Transverse colon (tissue), 4 donors: ENCODE results near the gene ABL1. TPM values are rescaled to one million over a fixed set of nuclear protein-coding genes. Genes with fewer than 3 reads are reported as not detected.
"Not testable (repeated sequence)": the region's sequence is repeated elsewhere in the genome, so short reads cannot be mapped to it uniquely, and the experiment has no call there.

ENCODE experiments used
- DNase-seq: peaks from one replicate; pipeline ENCODE4 v3.0.0-alpha.2; 2019
- H3K27ac ChIP-seq, 4 donors: fragments of 200-600 bp; sonication (generic); 2 replicates each; pipeline ENCODE4 v1.5.1; 2016 to 2018; ENCODE audit warnings: inconsistent platforms in 4 of 4
- H3K27me3 ChIP-seq: fragments of 200-600 bp; sonication (generic); 2 replicates; pipeline ENCODE4 v1.5.1; 2017; ENCODE audit warnings: inconsistent platforms
- H3K36me3 ChIP-seq, 4 donors: fragments of 200-600 bp; sonication (generic); 2 replicates each; pipeline ENCODE4 v1.5.1; 2017 to 2019; ENCODE audit warnings: inconsistent platforms in 4 of 4
- H3K4me1 ChIP-seq, 4 donors: fragments of 200-600 bp; sonication (generic); 2 replicates each; pipeline ENCODE4 v1.5.1; 2017 to 2020; ENCODE audit warnings: inconsistent platforms in 4 of 4
- H3K4me3 ChIP-seq, 4 donors: fragments of 200-600 bp; sonication (generic); 1 replicate in 1 of 4; 2 replicates in 3 of 4; pipeline versions ENCODE4 v1.5.1 to v1.6.1; 2017 to 2019; ENCODE audit warnings: inconsistent platforms in 4 of 4
- H3K9me3 ChIP-seq, 2 donors: fragments of 200-600 bp; sonication (generic); 2 replicates each; pipeline ENCODE4 v1.5.1; 2017 to 2019; ENCODE audit warnings: inconsistent platforms in 2 of 2
- CTCF ChIP-seq, 5 experiments: fragments of 200-600 bp in 3 of 5; fragments of 450-650 bp in 2 of 5; sonication (generic) in 3 of 5; IDR thresholded peaks; 1 replicate in 2 of 5; 2 replicates in 3 of 5; pipeline ENCODE4 v1.5.1; 2016 to 2017; ENCODE audit warnings: antibody characterized with exemption in 5 of 5, inconsistent platforms in 3 of 5, mild to moderate bottlenecking in 2 of 5, moderate library complexity in 1 of 5
- EP300 ChIP-seq: sonication (generic); formaldehyde crosslinking; IDR thresholded peaks from one replicate; pipeline ENCODE4 v1.6.1; 2017; ENCODE audit warnings: antibody characterized with exemption, low read depth
- POLR2A ChIP-seq: fragments of 450-650 bp; IDR thresholded peaks from one replicate; pipeline ENCODE4 v1.6.1; 2016; ENCODE audit warnings: antibody characterized with exemption, mild to moderate bottlenecking, moderate library complexity
- POLR2AphosphoS5 ChIP-seq, 3 donors: sonication (generic); formaldehyde crosslinking; IDR thresholded peaks; one replicate each; pipeline ENCODE4 v1.6.1; 2016; ENCODE audit warnings: antibody characterized with exemption in 3 of 3
- WGBS, 2 donors: methylation state at CpG; one replicate each; pipeline ENCODE4 v1.1.5; 2018; ENCODE audit warnings: low coverage in 1 of 2; 5-methylcytosine and 5-hydroxymethylcytosine counted together
- in situ Hi-C, 4 donors: fragments of 200-750 bp; cut with MboI; loops; one replicate each; pipeline versions ENCODE4 v1.15.0 to v1.15.1; 2017; ENCODE audit warnings: low sequenced_read_pairs in 3 of 4, low pct_ligation_motif_present in 1 of 4, low pct_unique_long_range_greater_than_20kb in 1 of 4
- intact Hi-C: fragments of 100-400 bp; cut with DNase I; formaldehyde crosslinking; loops from one replicate; pipeline ENCODE4 v1.15.1; 2023; ENCODE audit warnings: low total_unique reads
- total RNA-seq, 4 donors: library from RNA; depleted of rRNA; stranded (reverse); fragments of >200 nt; gene quantifications; one replicate each; pipeline ENCODE4 v1.1.0, GENCODE V29; 2016

The ABL1 gene
- total RNA-seq, 4 donors from 2014 or later = 66.9 to 97.1 (median 81.8) TPM

- no peak for DNase-seq
- WGBS, 2 donors = 38 to 43% methylated on average over 7 of the region's 7 CpGs
- H3K36me3 ChIP-seq = no peaks in the 10 kb centered on the region
- H3K4me3 ChIP-seq = peak overlapping the region in 1 of 4 donors; percentile 9
- H3K4me1 ChIP-seq = peaks cover 19 to 94% (median 64%) of the 10 kb centered on the region in 4 donors
- no peaks in the 10 kb centered on the region for H3K9me3 ChIP-seq
- intact Hi-C loops (loop anchor here (5.0 kb wide), 1 partner anchor 64 kb away; no protein-coding TSS in a partner anchor), in situ Hi-C loops (no loop called here)
- H3K27me3 ChIP-seq = no peaks in the 10 kb centered on the region
- no peak for TF ChIP-seq EP300
- H3K27ac ChIP-seq = peak overlapping the region; percentile 94 to 99 (median 97)
These were observed 10.9 kb downstream of the ABL1 start for GRCh38 chr9:130845901-130846481.

DNA sequence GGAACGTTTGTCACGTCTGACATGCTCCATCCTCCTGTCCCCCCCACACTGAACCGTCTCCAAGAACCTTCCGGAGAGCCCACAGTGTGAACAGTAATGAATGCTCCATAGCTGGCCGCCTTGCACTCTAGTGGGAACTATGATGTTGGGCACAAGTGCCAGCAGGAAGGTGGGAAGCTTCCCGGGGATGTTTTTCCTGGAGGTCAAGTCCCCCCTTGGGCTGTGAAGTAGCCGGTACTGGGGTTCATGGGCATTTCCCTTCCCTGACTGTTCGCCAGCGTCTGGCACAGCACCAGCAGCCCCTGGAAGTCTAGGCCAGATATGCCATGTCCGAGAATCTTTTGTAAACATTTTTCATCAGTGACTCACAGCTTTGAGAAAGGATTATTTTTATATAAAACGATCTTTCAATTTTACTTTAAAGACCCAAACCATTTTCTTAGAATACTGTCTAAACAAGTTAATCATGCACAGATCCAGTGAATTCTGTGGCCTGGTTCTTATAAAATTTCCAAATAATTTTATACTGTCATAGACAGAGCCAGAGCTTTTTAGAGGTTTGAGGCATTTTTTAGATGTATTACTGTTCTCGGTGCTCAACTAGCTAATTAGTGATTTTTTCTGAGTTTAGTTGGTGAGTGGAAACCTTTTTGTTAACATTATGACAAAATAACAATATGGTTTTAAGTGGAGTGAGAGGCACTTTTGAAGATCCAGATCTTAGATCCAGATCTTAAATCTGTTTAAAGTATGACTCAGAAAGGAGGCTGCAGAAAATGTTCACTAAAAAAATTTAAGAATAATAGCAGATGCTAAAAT lies 11.6 kb downstream of the ABL1 start:
- WGBS, 2 donors = 45 to 54% methylated on average over 3 to 12 of the region's 12 CpGs

DNA sequence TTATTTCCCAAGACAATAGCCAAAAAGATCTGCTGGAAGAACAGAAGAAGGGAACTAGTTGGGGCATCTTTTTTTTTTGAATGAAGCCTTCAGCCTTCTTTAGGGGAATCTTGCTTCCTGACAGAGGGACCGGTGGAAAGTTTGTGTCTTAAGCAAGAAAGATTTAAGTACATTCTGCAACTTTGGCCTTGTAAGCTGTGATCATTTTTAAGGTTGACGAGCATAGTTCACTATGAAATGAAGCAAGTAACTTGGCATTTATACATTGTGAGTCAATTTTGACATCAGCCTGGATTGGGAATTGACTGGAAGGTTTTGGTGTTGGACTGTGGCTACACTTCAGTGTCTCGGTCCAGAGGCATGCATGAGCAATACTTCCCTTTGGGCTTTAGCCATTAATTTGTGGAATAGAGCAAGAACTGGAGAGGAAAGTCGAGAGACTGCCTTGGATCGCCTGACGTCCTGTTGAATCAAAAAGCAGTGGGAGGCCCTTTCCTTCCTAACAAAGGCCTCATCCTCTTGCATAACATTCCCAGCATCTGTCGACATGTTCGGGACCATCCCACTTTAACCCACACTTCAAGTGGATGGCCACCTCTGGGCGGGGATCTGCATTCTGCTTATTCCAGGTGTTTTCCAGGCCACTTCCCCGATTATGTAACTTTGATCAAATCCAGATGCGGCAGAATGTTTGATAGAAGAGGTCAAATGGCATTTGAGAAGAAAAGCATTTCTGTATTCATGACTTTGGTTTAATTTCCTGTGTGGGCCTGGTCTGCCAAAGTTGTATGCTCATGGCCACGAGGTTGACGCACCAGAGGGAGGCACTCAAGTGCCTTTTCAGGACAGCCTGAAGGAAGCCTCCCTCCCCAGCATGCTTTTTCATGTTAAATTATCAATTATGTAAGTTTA lies 12.5 kb downstream of the ABL1 start:
- no peak overlapping the region for H3K4me3 ChIP-seq
- intact Hi-C loops (loop anchor here (5.0 kb wide), 1 partner anchor 65 kb away; no protein-coding TSS in a partner anchor), in situ Hi-C loops (no loop called here)
- no peaks in the 10 kb centered on the region for H3K36me3 ChIP-seq
- 58 to 67% methylated on average over 5 to 13 of the region's 13 CpGs for WGBS, 2 donors
- DNase-seq = peak; percentile 59
- H3K9me3 ChIP-seq = no peaks in the 10 kb centered on the region
- H3K4me1 ChIP-seq = peaks cover 11 to 90% (median 51%) of the 10 kb centered on the region in 4 donors
- peak overlapping the region; percentile 94 to 99 (median 97) for H3K27ac ChIP-seq
- TF ChIP-seq POLR2AphosphoS5 (IDR thresholded peaks at IDR 0.05) (peak; percentile 64 to 82 (median 65)), EP300 (peak; percentile 72), POLR2A (no peak)
- no peaks in the 10 kb centered on the region for H3K27me3 ChIP-seq

More for the DNA sequence above, 11.6 kb downstream of the ABL1 start:
- in situ Hi-C loops = no loop called here
- Histone ChIP-seq H3K4me3 (peak overlapping the region in 1 of 4 donors; percentile 9), H3K9me3 (no peaks in the 10 kb centered on the region), H3K36me3 (no peaks in the 10 kb centered on the region), H3K27me3 (no peaks in the 10 kb centered on the region), H3K4me1 (peaks cover 14 to 93% (median 59%) of the 10 kb centered on the region in 4 donors), H3K27ac (peak overlapping the region; percentile 94 to 99 (median 97))
- no peak for DNase-seq
- TF ChIP-seq EP300 (no peak), CTCF (IDR thresholded peaks at IDR 0.05) (no peak), POLR2A (no peak), POLR2AphosphoS5 (IDR thresholded peaks at IDR 0.05) (peak in 2 of 3 donors; percentile 5 to 26)
- intact Hi-C loops = loop anchor here (5.0 kb wide), 1 partner anchor 64 kb away; no protein-coding TSS in a partner anchor

DNA sequence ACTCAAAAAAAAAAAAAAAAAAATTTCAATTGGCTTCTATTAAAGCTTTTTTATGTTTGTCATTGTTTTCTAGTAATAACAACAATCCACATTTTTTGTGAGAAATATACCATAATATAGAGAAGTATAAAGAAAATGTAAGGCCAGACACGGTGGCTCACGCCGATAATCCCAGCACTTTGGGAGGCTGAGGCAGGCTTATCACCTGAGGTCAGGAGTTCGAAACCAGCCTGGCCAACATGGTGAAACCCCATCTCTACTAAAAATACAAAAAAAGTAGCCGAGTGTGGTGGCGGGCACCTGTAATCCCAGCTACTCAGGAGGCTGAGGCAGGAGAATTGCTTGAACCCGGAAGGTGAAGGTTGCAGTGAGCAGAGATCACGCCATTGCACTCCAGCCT lies 13.5 kb downstream of the ABL1 start:
- peak overlapping the region; percentile 94 to 99 (median 97) for H3K27ac ChIP-seq
- H3K36me3 ChIP-seq, H3K9me3 ChIP-seq, DNase-seq, H3K27me3 ChIP-seq, in situ Hi-C loops, H3K4me3 ChIP-seq: not testable (repeated sequence)
- intact Hi-C loops = loop anchor here (5.0 kb wide), 1 partner anchor 66 kb away; no protein-coding TSS in a partner anchor
- WGBS, 2 donors = 90 to 97% methylated on average over 7 to 8 of the region's 8 CpGs
- H3K4me1 ChIP-seq = peaks cover 6 to 83% (median 42%) of the 10 kb centered on the region in 4 donors

GRCh38 chr9:130849356-130849755 lies 14.3 kb downstream of the ABL1 start:
- Histone ChIP-seq H3K27ac (peak overlapping the region; percentile 94 to 99 (median 97)), H3K4me1 (peaks cover 0 to 75% (median 34%) of the 10 kb centered on the region in 4 donors), H3K9me3 (no peaks in the 10 kb centered on the region), H3K36me3 (peaks cover 0 to under 1% (median 0%) of the 10 kb centered on the region in 4 donors), H3K27me3 (no peaks in the 10 kb centered on the region), H3K4me3 (no peak overlapping the region)
- TF ChIP-seq POLR2AphosphoS5 (IDR thresholded peaks at IDR 0.05) = no peak
- no peak for TF ChIP-seq EP300
- no peak for TF ChIP-seq CTCF (IDR thresholded peaks at IDR 0.05)
- in situ Hi-C loops (no loop called here), intact Hi-C loops (loop anchor here (5.0 kb wide), 1 partner anchor 67 kb away; no protein-coding TSS in a partner anchor)
- 78 to 91% methylated on average over 9 of the region's 9 CpGs for WGBS, 2 donors
- DNase-seq = no peak
